Measurements from ENCODE around the gene GABRB3.

Gene GABRB3

GRCh38 chr15:26772154-26773066, at the start of gene GABRB3:
GABRB3 (minus strand) TSS chr15:26773066.
- no peak for ATAC-seq
- TF ChIP-seq TCF4 (CRISPR knock-in tag; IDR thresholded peaks at IDR 0.05; ENCODE audit: borderline replicate concordance) = no peak
- TF ChIP-seq ZFP30 (CRISPR knock-in tag; IDR thresholded peaks at IDR 0.05) = no peak
- TF ChIP-seq ZC3H10 (CRISPR knock-in tag; IDR thresholded peaks at IDR 0.05) = no peak
- no peak for TF ChIP-seq GLIS3 (CRISPR knock-in tag; IDR thresholded peaks at IDR 0.05)
- TF ChIP-seq ZNF70 (CRISPR knock-in tag; IDR thresholded peaks at IDR 0.05) = no peak
- no peak for TF ChIP-seq BACH2 (CRISPR knock-in tag; IDR thresholded peaks at IDR 0.05; ENCODE audit: borderline replicate concordance)
- TF ChIP-seq PPARA (CRISPR knock-in tag; IDR thresholded peaks at IDR 0.05; ENCODE audit: borderline replicate concordance) = no peak
- TF ChIP-seq ARNTL (CRISPR knock-in tag; IDR thresholded peaks at IDR 0.05; ENCODE audit: borderline replicate concordance, low read depth) = no peak
- TF ChIP-seq POU6F1 (CRISPR knock-in tag; IDR thresholded peaks at IDR 0.05; ENCODE audit: borderline replicate concordance, low read depth) = no peak

- TF ChIP-seq ZFP30 (CRISPR knock-in tag; IDR thresholded peaks at IDR 0.05) (no peak), CSRNP3 (CRISPR knock-in tag; IDR thresholded peaks at IDR 0.05) (no peak), ZNF70 (CRISPR knock-in tag; IDR thresholded peaks at IDR 0.05) (no peak), ESRRG (CRISPR knock-in tag; IDR thresholded peaks at IDR 0.05) (no peak), RARB (CRISPR knock-in tag; IDR thresholded peaks at IDR 0.05) (no peak), POU6F1 (CRISPR knock-in tag; IDR thresholded peaks at IDR 0.05; ENCODE audit: borderline replicate concordance, low read depth) (no peak), ZC3H10 (CRISPR knock-in tag; IDR thresholded peaks at IDR 0.05) (no peak), CREB5 (CRISPR knock-in tag; IDR thresholded peaks at IDR 0.05; ENCODE audit: low read depth) (no peak), PPARA (CRISPR knock-in tag; IDR thresholded peaks at IDR 0.05; ENCODE audit: borderline replicate concordance) (no peak), TOX (CRISPR knock-in tag; IDR thresholded peaks at IDR 0.05; ENCODE audit: borderline replicate concordance) (no peak), TSHZ2 (CRISPR knock-in tag; IDR thresholded peaks at IDR 0.05) (no peak), BACH2 (CRISPR knock-in tag; IDR thresholded peaks at IDR 0.05; ENCODE audit: borderline replicate concordance) (no peak), GLIS3 (CRISPR knock-in tag; IDR thresholded peaks at IDR 0.05) (no peak), PATZ1 (CRISPR knock-in tag; IDR thresholded peaks at IDR 0.05; ENCODE audit: borderline replicate concordance) (no peak), ARNTL (CRISPR knock-in tag; IDR thresholded peaks at IDR 0.05; ENCODE audit: borderline replicate concordance, low read depth) (no peak), OSR1 (CRISPR knock-in tag; IDR thresholded peaks at IDR 0.05) (no peak)
- no peak for ATAC-seq
These were observed 34.9 kb upstream of the GABRB3 start for GRCh38 chr15:26807517-26808427.

Data from SK-N-SH treated with all-trans-retinoic acid at 6 μM for 48 hours (cell line).